Muscle of back (tissue), 10 donors: ENCODE measurements around the gene LYRM2. TPM values are rescaled to one million over a fixed set of nuclear protein-coding genes. Genes with fewer than 3 reads are reported as not detected.

ENCODE experiments used
- polyA plus RNA-seq, 10 donors: library from polyadenylated mRNA; unstranded; fragments of 120-200 nt; gene quantifications; one replicate each; pipeline ENCODE4 v1.2.1, GENCODE V29; 2013; ENCODE audit not compliant: insufficient read length in 10 of 10

LYRM2 gene
- polyA plus RNA-seq, 10 donors, result 21.7 to 35.8 (median 27.7) TPM

Other genes starting within 250 kb of the LYRM2 start
- gene RRAGD, start 226.5 kb downstream of the LYRM2 start, polyA plus RNA-seq, result 100 to 1,000 TPM in 5 of 10 donors, 10 to 100 TPM in 5; 45.7 to 125 (median 99.9) TPM
- 10 to 100 TPM in 4 of 10 donors, 1 to 10 TPM in 6; 5.6 to 14.1 (median 8.4) TPM for gene ANKRD6, start 205.6 kb downstream of the LYRM2 start, polyA plus RNA-seq
- 10 to 100 TPM; 23.6 to 34.6 (median 30.7) TPM for gene MDN1, start 181.0 kb upstream of the LYRM2 start, polyA plus RNA-seq
- gene CASP8AP2, start 191.1 kb upstream of the LYRM2 start, polyA plus RNA-seq, result 10 to 100 TPM; 10.7 to 19.2 (median 16.1) TPM